ENCODE data around the gene TNPO2. TPM values are rescaled to one million over a fixed set of nuclear protein-coding genes. Genes with fewer than 3 reads are reported as not detected.
A peak's percentile ranks its signal among the peaks of the same experiment; 100 is the strongest.

The TNPO2 gene
- total and polyA plus RNA-seq, 2 of the 13 experiments (the other 11 are each of a cell fraction or from before 2014, with no cell fraction given) = 31.7 to 61.0 TPM

GRCh38 chr19:12669270-12670158, 54.2 kb downstream of the TNPO2 start (continued):
- TF ChIP-seq ATF4 (CRISPR knock-in tag; IDR thresholded peaks at IDR 0.05) = no peak
- peak; percentile 57; the same call in 1 of the 2 replicates for TF ChIP-seq ARNT2 (CRISPR knock-in tag; IDR thresholded peaks at IDR 0.05; ENCODE audit: low read depth)
- TF ChIP-seq PLSCR1 (CRISPR knock-in tag; IDR thresholded peaks at IDR 0.05; ENCODE audit: borderline replicate concordance) = no peak
- no peak for TF ChIP-seq POGK (CRISPR knock-in tag; conservative IDR thresholded peaks at IDR 0.05)
- no peak for TF ChIP-seq RFX3 (CRISPR knock-in tag; IDR thresholded peaks at IDR 0.05)
- no peak for TF ChIP-seq TEAD3 (CRISPR knock-in tag; optimal IDR thresholded peaks at IDR 0.05; ENCODE audit: borderline replicate concordance)
- peak; percentile 37; the same call in 1 of the 2 replicates for TF ChIP-seq NR0B2 (CRISPR knock-in tag; IDR thresholded peaks at IDR 0.05)
- TF ChIP-seq ZBTB42 (CRISPR knock-in tag; IDR thresholded peaks at IDR 0.05) = no peak
- TF ChIP-seq ADNP (CRISPR knock-in tag; IDR thresholded peaks at IDR 0.05) = no peak
- TF ChIP-seq, protein P1, sequence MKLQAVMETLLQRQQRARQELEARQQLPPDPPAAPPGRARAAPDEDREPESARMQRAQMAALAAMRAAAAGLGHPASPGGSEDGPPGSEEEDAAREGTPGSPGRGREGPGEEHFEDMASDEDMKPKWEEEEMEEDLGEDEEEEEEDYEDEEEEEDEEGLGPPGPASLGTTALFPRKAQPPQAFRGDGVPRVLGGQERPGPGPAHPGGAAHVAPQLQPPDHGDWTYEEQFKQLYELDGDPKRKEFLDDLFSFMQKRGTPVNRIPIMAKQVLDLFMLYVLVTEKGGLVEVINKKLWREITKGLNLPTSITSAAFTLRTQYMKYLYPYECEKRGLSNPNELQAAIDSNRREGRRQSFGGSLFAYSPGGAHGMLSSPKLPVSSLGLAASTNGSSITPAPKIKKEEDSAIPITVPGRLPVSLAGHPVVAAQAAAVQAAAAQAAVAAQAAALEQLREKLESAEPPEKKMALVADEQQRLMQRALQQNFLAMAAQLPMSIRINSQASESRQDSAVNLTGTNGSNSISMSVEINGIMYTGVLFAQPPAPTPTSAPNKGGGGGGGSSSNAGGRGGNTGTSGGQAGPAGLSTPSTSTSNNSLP (IDR thresholded peaks at IDR 0.05; ENCODE audit: low read depth, low read length) = no peak
- no peak for TF ChIP-seq JUND (CRISPR knock-in tag; IDR thresholded peaks at IDR 0.05)
- TF ChIP-seq THYN1 (CRISPR knock-in tag; IDR thresholded peaks at IDR 0.05; ENCODE audit: borderline replicate concordance, low read depth) = no peak
- TF ChIP-seq SYNCRIP (IDR thresholded peaks at IDR 0.05; ENCODE audit: insufficient read depth, low read depth, low read length) = no peak
- TF ChIP-seq ZNF333 (CRISPR knock-in tag; IDR thresholded peaks at IDR 0.05; ENCODE audit: borderline replicate concordance) = peak; percentile 51; the same call in 1 of the 2 replicates
- no peak; the same call in none of the 2 replicates for TF ChIP-seq ZMYM4 (CRISPR knock-in tag; IDR thresholded peaks at IDR 0.05)
- TF ChIP-seq, protein P2, sequence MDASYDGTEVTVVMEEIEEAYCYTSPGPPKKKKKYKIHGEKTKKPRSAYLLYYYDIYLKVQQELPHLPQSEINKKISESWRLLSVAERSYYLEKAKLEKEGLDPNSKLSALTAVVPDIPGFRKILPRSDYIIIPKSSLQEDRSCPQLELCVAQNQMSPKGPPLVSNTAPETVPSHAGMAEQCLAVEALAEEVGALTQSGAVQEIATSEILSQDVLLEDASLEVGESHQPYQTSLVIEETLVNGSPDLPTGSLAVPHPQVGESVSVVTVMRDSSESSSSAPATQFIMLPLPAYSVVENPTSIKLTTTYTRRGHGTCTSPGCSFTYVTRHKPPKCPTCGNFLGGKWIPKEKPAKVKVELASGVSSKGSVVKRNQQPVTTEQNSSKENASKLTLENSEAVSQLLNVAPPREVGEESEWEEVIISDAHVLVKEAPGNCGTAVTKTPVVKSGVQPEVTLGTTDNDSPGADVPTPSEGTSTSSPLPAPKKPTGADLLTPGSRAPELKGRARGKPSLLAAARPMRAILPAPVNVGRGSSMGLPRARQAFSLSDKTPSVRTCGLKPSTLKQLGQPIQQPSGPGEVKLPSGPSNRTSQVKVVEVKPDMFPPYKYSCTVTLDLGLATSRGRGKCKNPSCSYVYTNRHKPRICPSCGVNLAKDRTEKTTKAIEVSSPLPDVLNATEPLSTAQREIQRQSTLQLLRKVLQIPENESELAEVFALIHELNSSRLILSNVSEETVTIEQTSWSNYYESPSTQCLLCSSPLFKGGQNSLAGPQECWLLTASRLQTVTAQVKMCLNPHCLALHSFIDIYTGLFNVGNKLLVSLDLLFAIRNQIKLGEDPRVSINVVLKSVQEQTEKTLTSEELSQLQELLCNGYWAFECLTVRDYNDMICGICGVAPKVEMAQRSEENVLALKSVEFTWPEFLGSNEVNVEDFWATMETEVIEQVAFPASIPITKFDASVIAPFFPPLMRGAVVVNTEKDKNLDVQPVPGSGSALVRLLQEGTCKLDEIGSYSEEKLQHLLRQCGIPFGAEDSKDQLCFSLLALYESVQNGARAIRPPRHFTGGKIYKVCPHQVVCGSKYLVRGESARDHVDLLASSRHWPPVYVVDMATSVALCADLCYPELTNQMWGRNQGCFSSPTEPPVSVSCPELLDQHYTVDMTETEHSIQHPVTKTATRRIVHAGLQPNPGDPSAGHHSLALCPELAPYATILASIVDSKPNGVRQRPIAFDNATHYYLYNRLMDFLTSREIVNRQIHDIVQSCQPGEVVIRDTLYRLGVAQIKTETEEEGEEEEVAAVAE (CRISPR knock-in tag; IDR thresholded peaks at IDR 0.05; ENCODE audit: borderline replicate concordance) = no peak
- TF ChIP-seq ZNF737 (CRISPR knock-in tag; IDR thresholded peaks at IDR 0.05; ENCODE audit: borderline replicate concordance) = 0 out of 2 replicates have a peak, but pooled peaks have one; percentile 15
